GM12878 (cell line): ENCODE measurements around the gene AGAP2. TPM values are rescaled to one million over a fixed set of nuclear protein-coding genes. Genes with fewer than 3 reads are reported as not detected.
A peak's percentile ranks its signal among the peaks of the same experiment; 100 is the strongest.

Experiments
- ATAC-seq: fragments of 200-7000 bp; cut with Tn5 transposase; 3 replicates; pipeline ENCODE4 v1.9.1; 2020; ENCODE audit warnings: mild to moderate bottlenecking, moderate library complexity
- BruUV-seq: library from RNA; stranded (reverse); fragments of 400-500 nt; replicated peaks from 2 replicates; lab custom pipeline; 2021; lab: Mats Ljungman, UMichigan
- CTCF ChIA-PET: fragments of 300-600 bp; sonication (Branson Sonifier 250); formaldehyde crosslinking; extraction: SDS; loops from one replicate; lab custom pipeline; 2021; ENCODE audit warnings: inconsistent platforms; lab: Yijun Ruan, JAX
- POLR2A ChIA-PET: fragments of 350-600 bp; formaldehyde crosslinking; extraction: SDS; loops from one replicate; lab custom pipeline; 2021; ENCODE audit warnings: inconsistent platforms; lab: Charles Lee
- RAD21 ChIA-PET: fragments of 300-600 bp; sonication (Branson Sonifier 250); formaldehyde crosslinking; loops from one replicate; lab custom pipeline; 2023; ENCODE audit warnings: antibody characterized with exemption; ENCODE audit not compliant: unreplicated experiment; lab: Charles Lee
- SMC1A ChIA-PET: fragments of 300-600 bp; sonication (Branson Sonifier 250); formaldehyde crosslinking; loops from one replicate; lab custom pipeline; 2023; ENCODE audit not compliant: unreplicated experiment, uncharacterized antibody; lab: Charles Lee
- DNase-seq: peaks from one replicate; pipeline ENCODE4 v3.0.0-alpha.2; 2011; ENCODE audit warnings: low read depth, low spot score
- FAIRE-seq: peaks from 3 replicates; lab custom pipeline; 2011; peaks lifted over from hg19 to GRCh38; lab: Jason Lieb, UNC
- H2AFZ ChIP-seq: 2 replicates; pipeline ENCODE4 v1.6.0; 2011; ENCODE audit warnings: low read depth, low read length, control low read depth; ENCODE audit not compliant: control insufficient read depth
- H3K27ac ChIP-seq: 2 replicates; pipeline ENCODE4 v1.5.1; 2011; ENCODE audit warnings: control low read depth; ENCODE audit not compliant: control insufficient read depth, insufficient read depth
- H3K27me3 ChIP-seq, 2 experiments: replicated peaks in 1 of 2; 2 replicates each; pipeline versions ENCODE4 v1.6.0 to v1.6.1; 2011; ENCODE audit warnings: low read length in 1 of 2; ENCODE audit not compliant: control insufficient read depth in 2 of 2, insufficient read depth in 2 of 2
- H3K36me3 ChIP-seq, 2 experiments: 2 replicates each; pipeline ENCODE4 v1.5.1; 2011; ENCODE audit warnings: low read length in 1 of 2; ENCODE audit not compliant: control insufficient read depth in 2 of 2, insufficient read depth in 2 of 2
- H3K4me1 ChIP-seq: 2 replicates; pipeline ENCODE4 v1.6.1; 2011; ENCODE audit warnings: mild to moderate bottlenecking, low read length, moderate library complexity, mixed read lengths; ENCODE audit not compliant: control insufficient read depth, insufficient read depth
- H3K4me2 ChIP-seq: 2 replicates; pipeline ENCODE4 v1.6.0; 2011; ENCODE audit warnings: control low read depth; ENCODE audit not compliant: control insufficient read depth, insufficient read depth
- H3K4me3 ChIP-seq: fragments of 200-600 bp; sonication (generic); 2 replicates; pipeline ENCODE4 v1.5.1; 2016
- H3K79me2 ChIP-seq: 2 replicates; pipeline ENCODE4 v1.6.0; 2011; ENCODE audit warnings: low read length; ENCODE audit not compliant: control insufficient read depth, insufficient read depth
- H3K9ac ChIP-seq: 2 replicates; pipeline ENCODE4 v1.8.0; 2011; ENCODE audit warnings: low read length, control low read depth, mixed read lengths; ENCODE audit not compliant: control insufficient read depth, insufficient read depth
- H3K9me3 ChIP-seq: replicated peaks from 3 replicates; pipeline ENCODE4 v1.5.1; 2011; ENCODE audit warnings: mild to moderate bottlenecking, low read length; ENCODE audit not compliant: control insufficient read depth, insufficient read depth
- H4K20me1 ChIP-seq: 2 replicates; pipeline ENCODE4 v1.6.0; 2011; ENCODE audit not compliant: control insufficient read depth, insufficient read depth
- GATAD2B ChIP-seq: fragments of 450-650 bp; conservative IDR thresholded peaks from 2 replicates; pipeline ENCODE4 v1.6.1; 2017; ENCODE audit warnings: low read depth, mild to moderate bottlenecking, moderate library complexity
- PAX8 ChIP-seq: fragments of 450-650 bp; IDR thresholded peaks from 2 replicates; pipeline ENCODE4 v1.6.1; 2017; ENCODE audit warnings: mild to moderate bottlenecking, moderate library complexity
- TCF7 ChIP-seq: IDR thresholded peaks from 2 replicates; pipeline ENCODE4 v1.6.1; 2014; ENCODE audit warnings: antibody characterized with exemption, borderline replicate concordance
- ZBTB11 ChIP-seq: fragments of 450-650 bp; formaldehyde crosslinking; IDR thresholded peaks from 2 replicates; pipeline ENCODE4 v1.5.0; 2022; ENCODE audit warnings: mild to moderate bottlenecking, missing genetic modification characterization
- ZNF207 ChIP-seq: fragments of 450-650 bp; IDR thresholded peaks from 2 replicates; pipeline ENCODE4 v1.6.1; 2014; ENCODE audit warnings: antibody characterized with exemption, mild to moderate bottlenecking, borderline replicate concordance
- WGBS: methylation state at CpG from one replicate; pipeline ENCODE4 v1.1.6; 2016; ENCODE audit warnings: low lambda C conversion rate; ENCODE audit not compliant: insufficient replicate concordance, insufficient coverage; ENCODE audit errors: missing lambda C conversion rate; 5-methylcytosine and 5-hydroxymethylcytosine counted together
- in situ Hi-C: fragments of 300-500 bp; cut with MboI; formaldehyde crosslinking; loops from 9 replicates; pipeline ENCODE4 v1.14.3; 2018; ENCODE audit warnings: mixed read lengths
- intact Hi-C: fragments of 100-400 bp; cut with micrococcal nuclease; formaldehyde crosslinking; loops from one replicate; pipeline ENCODE4 v1.14.2; 2022; ENCODE audit not compliant: unreplicated experiment
- polyA plus RNA-seq, 11 experiments: library from polyadenylated mRNA; depleted of rRNA in 4 of 11; unstranded in 6 of 11; stranded (reverse) in 5 of 11; fragments of >200 nt; fragmentation: Nextera tagmentation in 4 of 11; fragmentation: Illumina TruSeq in 1 of 11; extraction: Ambion mirVana in 4 of 11; extraction: Trizol in 1 of 11; gene quantifications; 1 replicate in 1 of 11; 2 replicates in 10 of 11; pipeline versions ENCODE4 v1.2.1 to v1.2.3, GENCODE V29; 2011 to 2016; ENCODE audit warnings: inconsistent platforms in 2 of 11, missing spikeins in 2 of 11, low read depth in 1 of 11
- total RNA-seq, 4 experiments: library from RNA; depleted of rRNA in 3 of 4; stranded (reverse); fragments of >200 nt in 3 of 4; fragmentation: Illumina TruSeq in 1 of 4; extraction: Trizol in 1 of 4; gene quantifications; 2 replicates each; pipeline versions ENCODE4 v1.2.1 to v1.2.3, GENCODE V29; 2013 to 2021

Gene AGAP2
- total and polyA plus RNA-seq, 10 of the 15 experiments (the other 5 are each of a cell fraction or from before 2014, with no cell fraction given), result 0.29 to 19.8 (median 11.0) TPM

DNA sequence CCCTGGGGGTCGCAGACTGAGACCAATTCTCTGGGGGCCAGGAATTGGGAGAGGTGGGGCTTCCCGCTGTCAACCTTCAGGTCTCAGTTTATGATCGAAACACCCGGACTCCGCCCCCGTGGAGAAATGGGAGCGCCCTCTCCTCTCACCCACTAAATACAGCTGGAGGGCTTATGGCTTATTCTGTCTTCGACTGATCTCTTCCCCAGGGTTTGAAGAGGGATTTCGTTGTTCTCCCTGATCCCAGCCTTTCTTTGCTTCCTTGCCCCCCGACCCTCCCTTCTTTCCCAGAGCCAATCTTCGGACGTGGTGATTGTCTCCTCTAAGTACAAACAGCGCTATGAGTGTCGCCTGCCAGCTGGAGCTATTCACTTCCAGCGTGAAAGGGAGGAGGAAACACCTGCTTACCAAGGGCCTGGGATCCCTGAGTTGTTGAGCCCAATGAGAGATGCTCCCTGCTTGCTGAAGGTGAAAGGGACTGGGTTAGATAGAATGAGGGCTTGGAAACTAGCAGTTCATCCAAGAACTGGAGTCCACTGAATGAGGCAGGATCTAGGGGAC lies 44.0 kb downstream of the AGAP2 start:
- peak overlapping the region; percentile 100 for H3K4me3 ChIP-seq
- H3K9ac ChIP-seq, result peak overlapping the region; percentile 86
- intact Hi-C loops, result loop anchor here (2.0 to 5.0 kb wide), 2 partner anchors 46 to 102 kb away; partner anchors contain the start of gene PIP4K2C
- ChIA-PET SMC1A (interaction anchor here (1.6 kb wide), 1 partner anchor 47 kb away, joined by 3 read pairs; no protein-coding TSS in a partner anchor), POLR2A (interaction anchor here (0.6 kb wide), 1 partner anchor 12 kb away, joined by 3 read pairs; no protein-coding TSS in a partner anchor)
- 3% methylated on average over 15 of the region's 15 CpGs for WGBS
- TSS peak; percentile 75 for BruUV-seq
- FAIRE-seq (no peak), DNase-seq (no peak)
- H3K4me2 ChIP-seq, result peak overlapping the region; percentile 97
- H3K27ac ChIP-seq, result peak overlapping the region; percentile 88
- no peaks in the 10 kb centered on the region for H3K27me3 ChIP-seq
- TF ChIP-seq ZBTB11, result no peak
- TF ChIP-seq ZNF207, result no peak
- no peak for TF ChIP-seq PAX8
- 0 out of 2 replicates have a peak, but pooled peaks have one; percentile 7 for TF ChIP-seq GATAD2B
- TF ChIP-seq TCF7, result no peak
- TF ChIP-seq, all 136 proteins: peak for 1
- Histone ChIP-seq H2AFZ (peak overlapping the region; percentile 97), H4K20me1 (no peaks in the 10 kb centered on the region), H3K4me1 (peaks cover 3% of the 10 kb centered on the region; the same call in 1 of the 2 replicates), H3K36me3 (peaks cover 2 to 10% of the 10 kb centered on the region in 2 experiments), H3K79me2 (peaks cover 12% of the 10 kb centered on the region), H3K9me3 (no peaks in the 10 kb centered on the region)
- ChIA-PET CTCF (interaction anchor here (1.0 to 2.8 kb wide), 3 partner anchors 46 to 111 kb away, joined by 3 to 8 read pairs (median 7); no protein-coding TSS in a partner anchor), RAD21 (interaction anchor here (1.4 to 2.2 kb wide), 3 partner anchors 47 to 236 kb away, joined by 3 to 7 read pairs (median 3); no protein-coding TSS in a partner anchor)
- in situ Hi-C loops, result no loop called here
- peak; percentile 3; the same call in 2 of the 3 replicates for ATAC-seq
